PC-3 (cell line): ENCODE results near the gene TNFSF15.

ENCODE experiments used
- CTCF ChIP-seq: fragments of 300-600 bp; sonication (generic); conservative IDR thresholded peaks from 2 replicates; pipeline ENCODE4 v1.5.1; 2017; ENCODE audit warnings: antibody characterized with exemption, low read depth, mild to moderate bottlenecking, low read length
- EZH2 ChIP-seq: fragments of 300-600 bp; sonication (generic); IDR thresholded peaks from one replicate; pipeline ENCODE4 v1.6.1; 2017; ENCODE audit warnings: antibody characterized with exemption, mild to moderate bottlenecking, low read length; ENCODE audit not compliant: unreplicated experiment
- EZH2phosphoT487 ChIP-seq: fragments of 300-600 bp; sonication (generic); IDR thresholded peaks from 2 replicates; pipeline ENCODE4 v1.6.1; 2018; ENCODE audit warnings: mild to moderate bottlenecking, antibody characterized with exemption, low read length, borderline replicate concordance

GRCh38 chr9:114746591-114747346, 59.1 kb downstream of the TNFSF15 start:
- no peak for TF ChIP-seq CTCF
- no peak for TF ChIP-seq EZH2phosphoT487
- no peak for TF ChIP-seq EZH2
